Erythroblast (primary cell): ENCODE results near the gene VWC2.

Experiments
- GATA1 ChIP-seq: IDR thresholded peaks from 2 replicates; pipeline ENCODE4 v1.6.1; 2011; ENCODE audit warnings: low read depth, mild to moderate bottlenecking, control low read depth, low read length, moderate library complexity
- POLR2A ChIP-seq: IDR thresholded peaks from 2 replicates; pipeline ENCODE4 v1.6.1; 2011; ENCODE audit warnings: mild to moderate bottlenecking, low read length

- TF ChIP-seq POLR2A (no peak), GATA1 (no peak)
These were observed 7.5 kb downstream of the VWC2 start for GRCh38 chr7:49780953-49781352.
